Stomach smooth muscle (tissue), 2 donors: ENCODE results near the gene FHOD3.
"Not testable (repeated sequence)": the region's sequence is repeated elsewhere in the genome, so short reads cannot be mapped to it uniquely, and the experiment has no call there.

Source experiments
- H3K27ac ChIP-seq: one replicate; pipeline ENCODE4 v1.7.0; 2013; ENCODE audit warnings: mild to moderate bottlenecking, low read length, inconsistent platforms
- H3K27me3 ChIP-seq, 2 donors: one replicate each; pipeline ENCODE4 v1.7.0; 2013; ENCODE audit warnings: low read length in 2 of 2; ENCODE audit not compliant: insufficient read depth in 2 of 2, control insufficient read depth in 1 of 2
- H3K36me3 ChIP-seq, 2 donors: one replicate each; pipeline ENCODE4 v1.7.0; 2013; ENCODE audit warnings: low read length in 2 of 2; ENCODE audit not compliant: control insufficient read depth in 2 of 2, insufficient read depth in 2 of 2
- H3K4me1 ChIP-seq: one replicate; pipeline ENCODE4 v1.7.0; 2013; ENCODE audit warnings: low read length; ENCODE audit not compliant: control insufficient read depth, insufficient read depth
- H3K4me3 ChIP-seq, 2 donors: one replicate each; pipeline ENCODE4 v1.7.0; 2013; ENCODE audit warnings: low read length in 2 of 2
- H3K9ac ChIP-seq, 2 donors: one replicate each; pipeline ENCODE4 v1.7.0; 2013; ENCODE audit warnings: low read length in 2 of 2, mild to moderate bottlenecking in 1 of 2
- H3K9me3 ChIP-seq, 2 donors: one replicate each; pipeline ENCODE4 v1.7.0; 2013; ENCODE audit warnings: low read length in 2 of 2; ENCODE audit not compliant: control insufficient read depth in 2 of 2
- donor health status: healthy.
- donor health status: Pancreatic carcinoma.

FHOD3 gene

DNA sequence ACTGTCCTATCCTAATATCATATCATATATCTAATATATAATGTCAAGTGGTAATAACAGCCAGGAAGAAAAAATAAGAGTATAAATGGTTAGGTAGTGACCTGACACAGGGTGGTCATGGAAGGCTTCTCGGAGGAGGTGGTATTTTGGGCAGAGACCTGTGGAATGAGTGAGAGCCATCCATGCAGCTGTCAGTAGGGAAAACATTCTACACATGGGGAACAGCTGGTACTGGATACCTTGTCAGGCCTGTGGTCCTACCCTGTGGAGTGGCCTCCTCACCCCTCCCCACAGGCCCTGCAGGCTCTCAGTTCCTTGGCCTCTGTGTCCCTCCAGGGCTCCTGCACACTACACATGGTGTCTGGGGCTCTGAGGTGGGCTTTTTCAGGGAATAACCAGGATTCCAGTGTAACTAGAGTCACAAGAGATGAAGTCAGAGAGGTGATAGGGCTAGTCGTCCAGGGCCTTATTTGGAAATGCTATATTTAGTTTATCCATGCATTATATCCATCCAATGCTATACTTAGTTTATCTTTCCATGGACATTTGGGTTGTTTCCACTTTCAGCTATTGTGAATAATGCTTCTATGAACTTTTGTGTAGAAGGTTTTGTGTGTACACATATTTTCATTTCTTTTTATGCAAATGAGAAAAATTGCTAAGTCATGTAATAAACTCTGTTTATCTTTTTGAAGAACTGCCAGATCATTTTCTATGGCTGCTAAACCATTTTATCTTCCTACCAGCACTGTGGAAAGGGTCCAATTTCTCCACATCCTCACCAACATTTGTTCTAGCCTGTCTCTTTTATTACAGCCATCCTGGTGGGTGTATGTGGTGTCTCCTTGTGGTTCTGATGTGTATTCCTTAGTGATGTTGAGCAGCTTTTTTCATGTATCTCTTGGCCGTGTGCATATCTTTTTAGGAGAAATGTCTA, 455.7 kb downstream of the FHOD3 start:
- H3K36me3 ChIP-seq, result no peaks in the 10 kb centered on the region
- H3K27me3 ChIP-seq, result no peaks in the 10 kb centered on the region
- H3K9me3 ChIP-seq, result no peaks in the 10 kb centered on the region
- H3K4me3 ChIP-seq, result no peak overlapping the region
- H3K4me1 ChIP-seq, result peaks cover 7% of the 10 kb centered on the region
- no peak overlapping the region for H3K9ac ChIP-seq
- no peak overlapping the region for H3K27ac ChIP-seq

DNA sequence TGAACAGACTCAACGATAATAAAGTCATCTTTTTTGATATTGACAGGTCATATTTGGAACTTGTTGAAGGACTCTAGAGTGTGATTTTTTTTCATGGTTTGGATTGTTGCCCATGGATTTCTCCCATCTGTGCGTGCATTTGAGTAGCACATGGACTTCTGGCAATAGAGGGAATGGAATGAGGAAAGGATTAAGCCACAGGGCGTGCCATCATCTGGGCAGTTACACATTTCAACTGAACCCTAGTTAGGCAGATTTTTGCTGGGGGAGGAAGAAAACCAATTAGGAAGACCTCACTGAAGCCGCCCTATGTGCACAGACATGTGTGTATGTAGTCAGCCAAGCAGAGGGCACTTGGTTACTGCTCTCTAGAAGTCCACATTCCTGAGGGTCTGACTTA, 458.7 kb downstream of the FHOD3 start:
- peaks cover 7% of the 10 kb centered on the region for H3K4me1 ChIP-seq
- H3K9me3 ChIP-seq, result no peaks in the 10 kb centered on the region
- no peak overlapping the region for H3K4me3 ChIP-seq
- no peak overlapping the region for H3K9ac ChIP-seq
- no peaks in the 10 kb centered on the region for H3K27me3 ChIP-seq
- peaks cover 3 to 6% of the 10 kb centered on the region in 2 donors for H3K36me3 ChIP-seq
- H3K27ac ChIP-seq, result no peak overlapping the region

DNA sequence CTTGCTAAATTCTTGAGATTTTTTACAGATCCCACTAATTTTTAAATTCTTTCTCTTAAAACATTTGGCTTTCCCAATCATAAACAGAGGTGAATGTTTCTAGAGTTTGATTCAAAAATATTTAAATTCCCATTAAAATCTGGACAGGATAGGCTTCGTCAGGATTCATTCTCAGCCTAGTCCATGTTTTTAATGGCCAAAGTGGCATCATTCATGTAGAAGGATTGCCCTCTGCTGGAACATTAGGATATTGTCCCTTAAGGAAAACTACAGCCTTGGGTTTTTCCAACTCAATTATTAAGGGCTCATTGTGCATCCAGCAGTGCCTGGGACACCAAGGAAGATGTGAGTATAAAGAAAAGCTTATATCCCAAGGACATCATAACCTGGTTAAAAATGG, 459.6 kb downstream of the FHOD3 start:
- Histone ChIP-seq H3K4me3 (no peak overlapping the region), H3K9ac (no peak overlapping the region), H3K9me3 (no peaks in the 10 kb centered on the region), H3K4me1 (peaks cover 7% of the 10 kb centered on the region), H3K27ac (no peak overlapping the region), H3K27me3 (no peaks in the 10 kb centered on the region), H3K36me3 (peaks cover 7 to 11% of the 10 kb centered on the region in 2 donors)

DNA sequence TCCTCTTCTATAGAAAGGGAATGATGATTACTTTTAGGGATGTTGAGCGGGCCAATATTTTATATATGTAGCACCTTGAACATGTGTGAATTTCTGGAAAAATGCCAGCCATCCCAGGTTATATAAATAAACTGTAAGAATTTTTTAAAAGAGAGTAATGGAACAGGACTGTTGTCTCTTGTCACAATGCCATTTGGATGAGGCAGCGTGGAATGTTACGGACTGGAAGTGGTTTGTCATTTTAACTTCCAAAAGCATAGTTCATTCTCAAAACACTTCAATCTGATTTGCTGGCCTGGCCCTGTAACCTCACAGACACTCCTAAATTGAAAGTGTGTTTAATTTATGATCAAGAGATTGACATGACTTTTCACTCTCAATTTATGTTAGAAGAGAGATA, 460.5 kb downstream of the FHOD3 start:
- H3K4me3 ChIP-seq, result no peak overlapping the region
- no peak overlapping the region for H3K27ac ChIP-seq
- no peaks in the 10 kb centered on the region for H3K9me3 ChIP-seq
- peaks cover 5% of the 10 kb centered on the region for H3K4me1 ChIP-seq
- H3K36me3 ChIP-seq, result peaks cover 7 to 11% of the 10 kb centered on the region in 2 donors
- H3K27me3 ChIP-seq, result no peaks in the 10 kb centered on the region
- H3K9ac ChIP-seq, result no peak overlapping the region

DNA sequence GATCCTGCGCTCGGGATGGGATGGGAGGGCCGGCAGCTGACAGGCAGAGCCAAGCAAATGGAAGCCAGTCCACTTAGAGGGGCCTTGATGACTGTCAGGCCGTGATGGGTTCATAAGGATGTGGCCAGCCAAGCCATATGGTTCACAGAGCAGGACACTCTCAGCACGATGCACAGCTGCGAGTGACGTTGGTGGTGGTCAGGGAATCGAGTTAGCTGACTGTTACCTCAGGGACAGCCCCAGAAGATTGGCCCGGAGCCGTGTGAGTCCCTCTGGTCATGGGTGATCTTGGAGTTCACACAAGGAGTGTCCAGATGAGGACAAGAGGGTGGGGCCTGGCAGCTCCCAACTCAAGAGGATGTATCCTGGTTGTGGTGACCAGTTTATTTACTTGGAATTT, 461.1 kb downstream of the FHOD3 start:
- peaks cover 7 to 11% of the 10 kb centered on the region in 2 donors for H3K36me3 ChIP-seq
- no peaks in the 10 kb centered on the region for H3K4me1 ChIP-seq
- H3K4me3 ChIP-seq, result no peak overlapping the region
- H3K9ac ChIP-seq, result no peak overlapping the region
- H3K9me3 ChIP-seq, result no peaks in the 10 kb centered on the region
- no peaks in the 10 kb centered on the region for H3K27me3 ChIP-seq
- no peak overlapping the region for H3K27ac ChIP-seq

DNA sequence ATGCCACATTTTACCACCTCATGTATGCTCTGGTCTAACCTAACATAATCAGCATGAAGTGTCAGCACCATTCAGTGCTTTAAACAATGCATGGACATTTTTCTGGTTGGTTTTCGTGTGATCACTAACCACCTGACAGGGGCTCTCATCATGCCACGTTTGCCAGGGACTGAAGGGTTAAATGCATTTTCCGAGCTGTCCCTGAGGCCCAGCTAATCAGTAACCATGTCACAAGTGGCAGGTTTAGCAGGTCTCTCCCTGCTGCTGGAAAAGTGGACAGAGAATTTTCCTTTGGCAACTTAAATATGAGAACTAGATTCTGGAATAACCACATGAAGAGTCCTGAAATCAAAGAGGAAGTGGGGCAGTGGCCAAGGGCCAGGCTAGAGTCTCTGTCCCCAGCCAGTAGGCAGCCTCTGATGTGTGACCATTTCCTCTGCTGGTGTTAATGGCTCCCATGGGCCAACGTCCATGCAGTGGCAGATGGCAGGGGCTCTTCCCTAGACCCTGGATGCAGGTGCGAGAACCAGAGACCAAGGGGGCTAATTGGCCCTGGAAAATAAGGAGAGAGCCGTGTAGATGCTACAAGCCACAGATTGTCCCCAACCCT, 461.8 kb downstream of the FHOD3 start:
- H3K4me3 ChIP-seq, result no peak overlapping the region
- H3K9ac ChIP-seq, result no peak overlapping the region
- H3K27ac ChIP-seq, result no peak overlapping the region
- no peaks in the 10 kb centered on the region for H3K27me3 ChIP-seq
- H3K9me3 ChIP-seq, result no peaks in the 10 kb centered on the region
- H3K36me3 ChIP-seq, result peaks cover 7 to 11% of the 10 kb centered on the region in 2 donors
- H3K4me1 ChIP-seq, result no peaks in the 10 kb centered on the region

DNA sequence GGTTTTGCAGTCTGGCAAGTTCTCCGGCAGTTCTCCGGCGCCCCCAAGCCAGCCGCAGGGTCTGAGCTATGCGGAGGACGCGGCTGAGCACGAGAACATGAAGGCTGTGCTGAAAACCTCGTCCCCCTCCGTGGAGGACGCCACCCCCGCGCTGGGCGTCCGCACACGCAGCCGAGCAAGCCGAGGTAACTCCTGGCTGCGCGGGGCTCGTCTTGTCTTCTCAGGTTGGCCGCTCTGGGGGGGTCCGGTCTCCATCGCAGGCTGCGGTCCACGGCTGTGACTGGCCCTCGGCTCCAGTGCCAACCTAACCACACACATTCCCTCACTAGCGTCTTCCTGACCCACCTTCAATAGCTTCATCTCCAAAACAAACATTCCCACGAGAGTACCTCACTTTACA, 463.1 kb downstream of the FHOD3 start:
- H3K36me3 ChIP-seq, result peaks cover 7 to 11% of the 10 kb centered on the region in 2 donors
- no peaks in the 10 kb centered on the region for H3K4me1 ChIP-seq
- no peak overlapping the region for H3K9ac ChIP-seq
- no peak overlapping the region for H3K27ac ChIP-seq
- no peak overlapping the region for H3K4me3 ChIP-seq
- H3K27me3 ChIP-seq, result no peaks in the 10 kb centered on the region
- H3K9me3 ChIP-seq, result no peaks in the 10 kb centered on the region

DNA sequence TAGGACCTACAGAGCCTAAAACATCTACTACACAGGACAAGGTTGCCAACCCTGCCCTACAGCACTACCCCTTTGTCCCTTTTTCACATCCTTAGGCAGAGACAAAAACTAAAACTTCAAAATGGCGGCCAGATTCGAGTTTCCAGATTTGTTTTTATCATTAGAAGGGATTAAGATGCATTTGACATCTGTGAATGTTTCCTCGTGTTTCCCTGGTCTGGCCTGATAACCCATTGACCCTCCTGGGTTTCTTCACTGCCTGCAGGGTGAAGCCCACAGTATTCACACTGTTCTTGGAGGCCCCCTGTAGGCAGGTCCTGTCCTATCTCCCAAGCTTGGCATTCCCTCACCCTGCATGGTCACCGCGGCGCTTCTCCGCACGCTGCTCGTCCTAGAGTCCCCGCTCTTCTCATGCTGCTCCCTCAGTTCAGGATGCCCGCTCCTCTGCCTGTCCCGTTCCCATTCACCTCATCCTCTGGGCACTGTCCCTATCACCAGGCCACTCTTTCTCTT, 463.7 kb downstream of the FHOD3 start:
- H3K27me3 ChIP-seq, result no peaks in the 10 kb centered on the region
- H3K9me3 ChIP-seq, result no peaks in the 10 kb centered on the region
- no peak overlapping the region for H3K27ac ChIP-seq
- H3K36me3 ChIP-seq, result peaks cover 7 to 11% of the 10 kb centered on the region in 2 donors
- H3K9ac ChIP-seq, result no peak overlapping the region
- H3K4me1 ChIP-seq, result no peaks in the 10 kb centered on the region
- no peak overlapping the region for H3K4me3 ChIP-seq

DNA sequence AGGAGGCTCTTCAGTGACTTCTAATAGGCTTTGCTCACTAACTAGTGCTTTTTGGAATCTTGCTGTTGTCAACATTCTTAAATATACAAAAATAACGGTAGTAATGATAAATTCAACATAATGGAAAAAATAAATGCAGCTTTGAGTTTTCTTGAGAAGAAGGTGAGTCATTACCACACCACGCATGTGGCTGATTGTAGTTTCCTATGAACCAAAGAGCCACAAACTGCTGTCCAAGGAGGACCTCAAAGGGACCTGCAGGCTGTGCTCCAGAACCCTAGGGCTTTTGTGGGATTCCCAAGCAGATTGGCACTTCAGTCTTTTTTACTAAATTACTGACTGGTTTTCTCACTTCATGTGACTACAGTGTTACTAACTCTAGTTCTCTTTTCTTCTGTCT, 464.6 kb downstream of the FHOD3 start:
- Histone ChIP-seq H3K36me3 (peaks cover 7 to 11% of the 10 kb centered on the region in 2 donors), H3K9ac (no peak overlapping the region), H3K4me1 (no peaks in the 10 kb centered on the region), H3K4me3 (no peak overlapping the region), H3K9me3 (no peaks in the 10 kb centered on the region), H3K27me3 (no peaks in the 10 kb centered on the region), H3K27ac (no peak overlapping the region)

DNA sequence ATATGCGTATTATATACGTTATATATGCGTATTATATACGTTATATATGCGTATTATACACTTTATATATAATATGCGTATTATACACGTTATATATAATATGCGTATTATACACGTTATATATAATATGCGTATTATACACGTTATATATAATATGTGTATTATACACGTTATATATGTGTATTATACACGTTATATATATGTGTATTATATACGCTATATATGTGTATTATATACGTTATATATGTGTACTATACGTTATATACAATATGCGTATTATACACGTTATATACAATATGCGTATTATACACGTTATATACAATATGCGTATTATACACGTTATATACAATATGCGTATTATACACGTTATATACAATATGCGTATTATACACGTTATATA, 465.5 kb downstream of the FHOD3 start:
- not testable (repeated sequence) for H3K27ac ChIP-seq, H3K27me3 ChIP-seq, H3K9ac ChIP-seq, H3K4me3 ChIP-seq, H3K9me3 ChIP-seq, H3K4me1 ChIP-seq
- peaks cover 7 to 11% of the 10 kb centered on the region in 2 donors for H3K36me3 ChIP-seq

DNA sequence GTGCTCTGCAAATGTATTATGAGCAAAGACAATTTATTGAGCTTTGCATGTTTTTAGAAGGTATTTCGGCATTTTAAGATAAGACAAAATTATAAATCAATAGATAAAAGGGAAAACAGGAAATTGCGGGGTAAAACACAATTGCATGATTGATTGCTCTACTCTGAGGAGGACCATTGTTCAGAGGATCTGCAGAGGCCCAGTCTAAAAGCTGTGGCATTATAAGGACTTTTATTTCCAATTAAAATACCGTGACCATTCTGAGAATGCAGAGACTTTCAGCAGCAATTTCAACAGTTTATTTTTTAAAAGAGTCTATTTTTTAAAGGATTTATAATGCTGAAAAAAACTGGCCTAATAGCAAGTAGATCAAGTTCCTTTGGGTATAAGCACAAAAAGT, 469.3 kb downstream of the FHOD3 start:
- H3K27me3 ChIP-seq, result no peaks in the 10 kb centered on the region
- no peaks in the 10 kb centered on the region for H3K4me1 ChIP-seq
- no peak overlapping the region for H3K4me3 ChIP-seq
- peaks cover 2% of the 10 kb centered on the region in 2 donors for H3K36me3 ChIP-seq
- no peaks in the 10 kb centered on the region for H3K9me3 ChIP-seq
- H3K9ac ChIP-seq, result no peak overlapping the region
- H3K27ac ChIP-seq, result no peak overlapping the region
